Activated naive CD4-positive, alpha-beta T cell treated with anti-CD3 and anti-CD28 coated beads, Interleukin-2, amount 10 ng/mL, durations not matched to agents 7 days and 5 days (primary cell): ENCODE data around the gene PXYLP1.

Experiments used
- CTCF ChIA-PET: fragments of 350-600 bp; sonication (Branson Sonifier 250); formaldehyde crosslinking; loops from one replicate; lab custom pipeline; 2021; ENCODE audit warnings: antibody characterized with exemption; lab: Charles Lee
- DNase-seq: peaks from one replicate; pipeline ENCODE4 v3.0.0-alpha.2; 2020
- H3K27ac Mint-ChIP-seq: one replicate; pipeline ENCODE4 v1.8.0; 2021; ENCODE audit warnings: mild to moderate bottlenecking, moderate library complexity, mixed read lengths
- H3K27me3 Mint-ChIP-seq: one replicate; pipeline ENCODE4 v1.8.0; 2021; ENCODE audit warnings: mild to moderate bottlenecking, mixed read lengths
- H3K36me3 Mint-ChIP-seq: one replicate; pipeline ENCODE4 v1.8.0; 2021; ENCODE audit warnings: mixed read lengths
- H3K4me1 Mint-ChIP-seq: one replicate; pipeline ENCODE4 v1.8.0; 2021; ENCODE audit warnings: mixed read lengths
- H3K4me3 Mint-ChIP-seq: one replicate; pipeline ENCODE4 v1.8.0; 2021; ENCODE audit warnings: mild to moderate bottlenecking, moderate library complexity, mixed read lengths
- H3K9me3 Mint-ChIP-seq: one replicate; pipeline ENCODE4 v1.8.0; 2021; ENCODE audit warnings: mixed read lengths

PXYLP1 gene

GRCh38 chr3:141261472-141262307 is 30.1 kb downstream of the PXYLP1 start:
- DNase-seq, result no peak
- Mint-ChIP-seq H3K9me3 (no peaks in the 10 kb centered on the region), H3K4me3 (no peak overlapping the region)

GRCh38 chr3:141262308-141262705 is 30.7 kb downstream of the PXYLP1 start:
- Mint-ChIP-seq H3K4me1 (peaks cover 37% of the 10 kb centered on the region), H3K9me3 (no peaks in the 10 kb centered on the region), H3K4me3 (no peak overlapping the region), H3K27me3 (no peaks in the 10 kb centered on the region), H3K36me3 (peaks cover 18% of the 10 kb centered on the region), H3K27ac (no peak overlapping the region)
- no peak for DNase-seq
- CTCF ChIA-PET, result no interaction called here

More at GRCh38 chr3:141261472-141262307, 30.1 kb downstream of the PXYLP1 start:
- H3K4me1 Mint-ChIP-seq, result peaks cover 33% of the 10 kb centered on the region
- peak overlapping the region; percentile 64 for H3K27ac Mint-ChIP-seq
- CTCF ChIA-PET, result no interaction called here
- H3K27me3 Mint-ChIP-seq, result no peaks in the 10 kb centered on the region
- peaks cover 18% of the 10 kb centered on the region for H3K36me3 Mint-ChIP-seq

GRCh38 chr3:141266186-141266585 is 34.6 kb downstream of the PXYLP1 start:
- H3K27me3 Mint-ChIP-seq, result no peaks in the 10 kb centered on the region
- peak overlapping the region; percentile 6 for H3K4me3 Mint-ChIP-seq
- CTCF ChIA-PET, result interaction anchor here (1.0 to 4.1 kb wide), 7 partner anchors 11 to 41 kb away, joined by 3 to 25 read pairs (median 6); partner anchors contain the start of gene PXYLP1
- H3K9me3 Mint-ChIP-seq, result no peaks in the 10 kb centered on the region
- peak overlapping the region; percentile 96 for H3K27ac Mint-ChIP-seq
- H3K36me3 Mint-ChIP-seq, result peaks cover 19% of the 10 kb centered on the region
- peaks cover 50% of the 10 kb centered on the region for H3K4me1 Mint-ChIP-seq
- DNase-seq, result no peak

- peak; percentile 67 for DNase-seq
- Mint-ChIP-seq H3K27me3 (no peaks in the 10 kb centered on the region), H3K27ac (peak overlapping the region; percentile 96), H3K9me3 (no peaks in the 10 kb centered on the region), H3K36me3 (peaks cover 11% of the 10 kb centered on the region), H3K4me1 (peaks cover 42% of the 10 kb centered on the region), H3K4me3 (peak overlapping the region; percentile 72)
- CTCF ChIA-PET, result interaction anchor here (1.0 to 4.1 kb wide), 9 partner anchors 12 to 71 kb away, joined by 3 to 25 read pairs (median 5); partner anchors contain the start of gene PXYLP1
These were observed 35.4 kb downstream of the PXYLP1 start for GRCh38 chr3:141266797-141267555.

GRCh38 chr3:141267629-141268028 is 36.0 kb downstream of the PXYLP1 start:
- Mint-ChIP-seq H3K9me3 (no peaks in the 10 kb centered on the region), H3K27ac (peak overlapping the region; percentile 96), H3K36me3 (peaks cover 9% of the 10 kb centered on the region), H3K27me3 (no peaks in the 10 kb centered on the region), H3K4me3 (peak overlapping the region; percentile 72), H3K4me1 (peaks cover 39% of the 10 kb centered on the region)
- CTCF ChIA-PET, result interaction anchor here (1.0 to 4.1 kb wide), 8 partner anchors 12 to 72 kb away, joined by 3 to 25 read pairs (median 6); partner anchors contain the start of gene PXYLP1
- no peak for DNase-seq

- Mint-ChIP-seq H3K27me3 (no peaks in the 10 kb centered on the region), H3K36me3 (peaks cover 9% of the 10 kb centered on the region), H3K4me3 (peak overlapping the region; percentile 35), H3K9me3 (no peaks in the 10 kb centered on the region), H3K27ac (peak overlapping the region; percentile 96), H3K4me1 (peaks cover 39% of the 10 kb centered on the region)
- no peak for DNase-seq
- CTCF ChIA-PET, result interaction anchor here (1.0 to 3.4 kb wide), 2 partner anchors 12 to 37 kb away, joined by 3 to 23 read pairs; partner anchors contain the start of gene PXYLP1
These were observed 36.7 kb downstream of the PXYLP1 start for GRCh38 chr3:141268306-141268705.

- CTCF ChIA-PET, result interaction anchor here (1.0 to 3.4 kb wide), 2 partner anchors 13 to 37 kb away, joined by 3 to 23 read pairs; partner anchors contain the start of gene PXYLP1
- no peak overlapping the region for H3K27ac Mint-ChIP-seq
- H3K36me3 Mint-ChIP-seq, result peaks cover 9% of the 10 kb centered on the region
- H3K9me3 Mint-ChIP-seq, result no peaks in the 10 kb centered on the region
- H3K27me3 Mint-ChIP-seq, result no peaks in the 10 kb centered on the region
- no peak for DNase-seq
- no peak overlapping the region for H3K4me3 Mint-ChIP-seq
- H3K4me1 Mint-ChIP-seq, result peaks cover 43% of the 10 kb centered on the region
These were observed 37.2 kb downstream of the PXYLP1 start for GRCh38 chr3:141268791-141269190.

GRCh38 chr3:141269961-141270360 is 38.3 kb downstream of the PXYLP1 start:
- H3K27ac Mint-ChIP-seq, result no peak overlapping the region
- no peak overlapping the region for H3K4me3 Mint-ChIP-seq
- no peaks in the 10 kb centered on the region for H3K9me3 Mint-ChIP-seq
- no peaks in the 10 kb centered on the region for H3K27me3 Mint-ChIP-seq
- CTCF ChIA-PET, result interaction anchor here (1.0 to 1.7 kb wide), 3 partner anchors 9 to 38 kb away, joined by 3 to 9 read pairs (median 4); partner anchors contain the start of gene PXYLP1
- no peak for DNase-seq
- H3K36me3 Mint-ChIP-seq, result peaks cover 11% of the 10 kb centered on the region
- peaks cover 54% of the 10 kb centered on the region for H3K4me1 Mint-ChIP-seq

GRCh38 chr3:141271279-141272030 is 39.8 kb downstream of the PXYLP1 start:
- H3K27me3 Mint-ChIP-seq, result no peaks in the 10 kb centered on the region
- H3K4me3 Mint-ChIP-seq, result no peak overlapping the region
- peaks cover 11% of the 10 kb centered on the region for H3K36me3 Mint-ChIP-seq
- no peaks in the 10 kb centered on the region for H3K9me3 Mint-ChIP-seq
- peaks cover 48% of the 10 kb centered on the region for H3K4me1 Mint-ChIP-seq
- DNase-seq, result no peak
- H3K27ac Mint-ChIP-seq, result no peak overlapping the region
- CTCF ChIA-PET, result interaction anchor here (1.0 to 1.7 kb wide), 5 partner anchors 9 to 39 kb away, joined by 3 to 9 read pairs (median 3); partner anchors contain the start of gene PXYLP1

- H3K4me3 Mint-ChIP-seq, result no peak overlapping the region
These were observed 41.5 kb downstream of the PXYLP1 start for GRCh38 chr3:141272906-141273662.

GRCh38 chr3:141273700-141274410 is 42.2 kb downstream of the PXYLP1 start:
- Mint-ChIP-seq H3K9me3 (no peaks in the 10 kb centered on the region), H3K36me3 (peaks cover 8% of the 10 kb centered on the region), H3K4me3 (no peak overlapping the region), H3K27me3 (no peaks in the 10 kb centered on the region), H3K27ac (no peak overlapping the region), H3K4me1 (peaks cover 27% of the 10 kb centered on the region)
- CTCF ChIA-PET, result interaction anchor here (1.5 to 2.2 kb wide), 2 partner anchors 15 to 42 kb away, joined by 3 to 13 read pairs; partner anchors contain the start of gene PXYLP1
- no peak for DNase-seq

More at GRCh38 chr3:141272906-141273662, 41.5 kb downstream of the PXYLP1 start:
- H3K27me3 Mint-ChIP-seq, result no peaks in the 10 kb centered on the region
- no peaks in the 10 kb centered on the region for H3K9me3 Mint-ChIP-seq
- DNase-seq, result no peak
- H3K4me1 Mint-ChIP-seq, result peaks cover 32% of the 10 kb centered on the region
- CTCF ChIA-PET, result interaction anchor here (2.2 kb wide), 1 partner anchor 42 kb away, joined by 13 read pairs; the partner anchor contains the start of gene PXYLP1
- peaks cover 11% of the 10 kb centered on the region for H3K36me3 Mint-ChIP-seq
- H3K27ac Mint-ChIP-seq, result no peak overlapping the region

GRCh38 chr3:141274411-141275031 is 42.9 kb downstream of the PXYLP1 start:
- no peaks in the 10 kb centered on the region for H3K27me3 Mint-ChIP-seq
- H3K4me3 Mint-ChIP-seq, result peak overlapping the region; percentile 1
- CTCF ChIA-PET, result interaction anchor here (0.7 to 2.2 kb wide), 3 partner anchors 16 to 43 kb away, joined by 3 to 13 read pairs (median 3); partner anchors contain the start of gene PXYLP1
- peaks cover 29% of the 10 kb centered on the region for H3K4me1 Mint-ChIP-seq
- H3K9me3 Mint-ChIP-seq, result no peaks in the 10 kb centered on the region
- DNase-seq, result no peak
- H3K36me3 Mint-ChIP-seq, result peaks cover 12% of the 10 kb centered on the region
- no peak overlapping the region for H3K27ac Mint-ChIP-seq
